GM23248 (cell line): ENCODE data around the gene ANG. TPM values are rescaled to one million over a fixed set of nuclear protein-coding genes. Genes with fewer than 3 reads are reported as not detected.

Experiments
- DNase-seq: peaks from one replicate; pipeline ENCODE4 v3.0.0-alpha.2; 2015
- H2AFZ ChIP-seq: fragments of 200-600 bp; sonication (generic); 2 replicates; pipeline ENCODE4 v1.6.1; 2016; ENCODE audit warnings: antibody characterized with exemption
- H3F3A ChIP-seq: fragments of 200-600 bp; sonication (generic); 2 replicates; pipeline ENCODE4 v1.6.1; 2016; ENCODE audit warnings: mild to moderate bottlenecking, antibody characterized with exemption, mixed run types; ENCODE audit not compliant: insufficient read depth
- H3K27ac ChIP-seq: fragments of 200-600 bp; sonication (generic); 2 replicates; pipeline ENCODE4 v1.5.1; 2016; ENCODE audit warnings: mild to moderate bottlenecking
- H3K27me3 ChIP-seq: fragments of 200-600 bp; sonication (generic); replicated peaks from 2 replicates; pipeline ENCODE4 v1.6.1; 2016; ENCODE audit warnings: mild to moderate bottlenecking; ENCODE audit not compliant: insufficient read depth
- H3K36me3 ChIP-seq: fragments of 200-600 bp; sonication (generic); 2 replicates; pipeline ENCODE4 v1.6.1; 2016; ENCODE audit warnings: low read depth, mild to moderate bottlenecking
- H3K4me1 ChIP-seq: fragments of 200-600 bp; sonication (generic); 2 replicates; pipeline ENCODE4 v1.6.1; 2016; ENCODE audit warnings: mild to moderate bottlenecking; ENCODE audit not compliant: insufficient read depth
- H3K4me2 ChIP-seq: fragments of 200-600 bp; sonication (generic); one replicate; pipeline ENCODE4 v1.6.1; 2016; ENCODE audit warnings: mild to moderate bottlenecking; ENCODE audit not compliant: unreplicated experiment
- H3K4me3 ChIP-seq: fragments of 200-600 bp; sonication (generic); 2 replicates; pipeline ENCODE4 v1.5.1; 2016; ENCODE audit warnings: mild to moderate bottlenecking
- H3K79me2 ChIP-seq: fragments of 200-600 bp; sonication (generic); 2 replicates; pipeline ENCODE4 v1.6.1; 2016; ENCODE audit warnings: mild to moderate bottlenecking; ENCODE audit not compliant: insufficient read depth
- H3K9ac ChIP-seq: fragments of 200-600 bp; sonication (generic); 2 replicates; pipeline ENCODE4 v1.6.1; 2016; ENCODE audit warnings: mild to moderate bottlenecking
- H3K9me2 ChIP-seq: fragments of 200-600 bp; sonication (generic); 2 replicates; pipeline ENCODE4 v1.6.1; 2016; ENCODE audit warnings: mixed run types, mild to moderate bottlenecking, moderate library complexity; ENCODE audit not compliant: insufficient read depth
- H3K9me3 ChIP-seq: fragments of 200-600 bp; sonication (generic); one replicate; pipeline ENCODE4 v1.6.1; 2017; ENCODE audit warnings: low read depth
- H4K20me1 ChIP-seq: fragments of 200-600 bp; sonication (generic); 2 replicates; pipeline ENCODE4 v1.6.0; 2016; ENCODE audit not compliant: insufficient read depth
- EZH2 ChIP-seq: fragments of 200-600 bp; sonication (generic); IDR thresholded peaks from 2 replicates; pipeline ENCODE4 v1.6.1; 2018; ENCODE audit warnings: antibody characterized with exemption, mild to moderate bottlenecking; ENCODE audit not compliant: insufficient read depth, poor library complexity, severe bottlenecking
- EZH2phosphoT487 ChIP-seq: fragments of 200-600 bp; sonication (generic); IDR thresholded peaks from 2 replicates; pipeline ENCODE4 v1.6.1; 2018; ENCODE audit warnings: antibody characterized with exemption, moderate library complexity, mild to moderate bottlenecking, low read depth; ENCODE audit not compliant: insufficient read depth
- WGBS, 2 experiments: methylation state at CpG; one replicate each; pipeline ENCODE4 v1.1.6; 2015 to 2017; ENCODE audit warnings: low lambda C conversion rate in 2 of 2, low coverage in 1 of 2; ENCODE audit errors: missing lambda C conversion rate in 2 of 2; 5-methylcytosine and 5-hydroxymethylcytosine counted together
- in situ Hi-C: fragments of 300-500 bp; cut with MboI; formaldehyde crosslinking; loops from 2 replicates; pipeline ENCODE4 v1.15.0; 2020
- polyA plus RNA-seq: library from polyadenylated mRNA; unstranded; fragments of >200 nt; fragmentation: Nextera tagmentation; extraction: Ambion mirVana; gene quantifications from 2 replicates; pipeline ENCODE4 v1.2.1, GENCODE V29; 2016
- total RNA-seq: library from RNA; depleted of rRNA; stranded (reverse); fragments of >200 nt; shearing (Covaris generic); gene quantifications from 2 replicates; pipeline ENCODE4 v1.2.3, GENCODE V29; 2014

Gene ANG
- total and polyA plus RNA-seq, 2 experiments from 2014 or later: 3.6 to 11.9 TPM

GRCh38 chr14:20682127-20682434, 6.5 kb upstream of the ANG start:
- Histone ChIP-seq H3K4me1 (peaks cover 24% of the 10 kb centered on the region), H2AFZ (peak overlapping the region; percentile 96), H3F3A (peaks cover 66% of the 10 kb centered on the region), H3K9me3 (no peaks in the 10 kb centered on the region), H3K79me2 (no peaks in the 10 kb centered on the region), H3K4me3 (peak overlapping the region; percentile 95), H3K4me2 (peak overlapping the region; percentile 99), H4K20me1 (no peaks in the 10 kb centered on the region), H3K27me3 (no peaks in the 10 kb centered on the region), H3K9ac (peak overlapping the region; percentile 99), H3K36me3 (no peaks in the 10 kb centered on the region), H3K27ac (peak overlapping the region; percentile 100), H3K9me2 (no peaks in the 10 kb centered on the region)
- DNase-seq: no peak
- 0 to 1% methylated on average over 11 of the region's 11 CpGs for WGBS, 2 experiments
- TF ChIP-seq EZH2: no peak
- in situ Hi-C loops: no loop called here

GRCh38 chr14:20682435-20683124, 6.0 kb upstream of the ANG start:
- peak overlapping the region; percentile 99 for H3K9ac ChIP-seq
- peak overlapping the region; percentile 99 for H3K4me2 ChIP-seq
- peak overlapping the region; percentile 100 for H3K27ac ChIP-seq
- in situ Hi-C loops: no loop called here
- 1% methylated on average over 35 to 38 of the region's 40 CpGs for WGBS, 2 experiments
- H3K27me3 ChIP-seq: no peaks in the 10 kb centered on the region
- TF ChIP-seq EZH2phosphoT487 (no peak), EZH2 (no peak)
- peak; percentile 97 for DNase-seq
- peak overlapping the region; percentile 95 for H3K4me3 ChIP-seq
- peak overlapping the region; percentile 96 for H2AFZ ChIP-seq
- H3K79me2 ChIP-seq: 0 out of 2 replicates have a peak, but pooled peaks cover under 1% of the 10 kb centered on the region
- H3K36me3 ChIP-seq: no peaks in the 10 kb centered on the region
- no peaks in the 10 kb centered on the region for H3K9me3 ChIP-seq
- H4K20me1 ChIP-seq: no peaks in the 10 kb centered on the region
- peaks cover 24% of the 10 kb centered on the region for H3K4me1 ChIP-seq
- no peaks in the 10 kb centered on the region for H3K9me2 ChIP-seq
- H3F3A ChIP-seq: peaks cover 66% of the 10 kb centered on the region

- Histone ChIP-seq H3K9ac (peak overlapping the region; percentile 99), H3K4me1 (peaks cover 24% of the 10 kb centered on the region), H3K36me3 (no peaks in the 10 kb centered on the region), H3K4me3 (peak overlapping the region; percentile 95), H3F3A (peaks cover 66% of the 10 kb centered on the region), H3K27ac (peak overlapping the region; percentile 100), H3K4me2 (peak overlapping the region; percentile 99), H3K79me2 (0 out of 2 replicates have a peak, but pooled peaks cover 8% of the 10 kb centered on the region), H3K27me3 (no peaks in the 10 kb centered on the region), H3K9me2 (no peaks in the 10 kb centered on the region), H4K20me1 (no peaks in the 10 kb centered on the region), H3K9me3 (no peaks in the 10 kb centered on the region), H2AFZ (peak overlapping the region; percentile 96)
- no peak for TF ChIP-seq EZH2phosphoT487
- TF ChIP-seq EZH2: no peak
- 1% methylated on average over 38 of the region's 38 CpGs for WGBS, 2 experiments
- in situ Hi-C loops: no loop called here
- DNase-seq: peak; percentile 89
These were observed 5.3 kb upstream of the ANG start for GRCh38 chr14:20683125-20683890.

- Histone ChIP-seq H3K27me3 (no peaks in the 10 kb centered on the region), H4K20me1 (no peaks in the 10 kb centered on the region), H2AFZ (peak within 1 kb of the TSS; percentile 96), H3K4me3 (peak within 1 kb of the TSS; percentile 95), H3K79me2 (0 out of 2 replicates have a peak, but pooled peaks cover 13% of the 10 kb centered on the region), H3K9ac (peak within 1 kb of the TSS; percentile 99), H3F3A (peaks cover 66% of the 10 kb centered on the region), H3K9me2 (no peaks in the 10 kb centered on the region), H3K27ac (peak within 1 kb of the TSS; percentile 100), H3K4me2 (peak within 1 kb of the TSS; percentile 99), H3K9me3 (no peaks in the 10 kb centered on the region), H3K4me1 (peaks cover 24% of the 10 kb centered on the region), H3K36me3 (no peaks in the 10 kb centered on the region)
- peak; percentile 93 for DNase-seq
- 1% methylated on average over 40 to 42 of the region's 42 CpGs for WGBS, 2 experiments
- in situ Hi-C loops: no loop called here
- TF ChIP-seq EZH2 (no peak), EZH2phosphoT487 (no peak)
These were observed 4.5 kb upstream of the ANG start, which contains the start of gene RNASE4 for GRCh38 chr14:20683891-20684661. Gene RNASE4 (plus strand): TSS chr14:20684560. CDS start chr14:20699372, 14,812 bp downstream.
